ENCODE data around the gene MRFAP1L1. TPM values are rescaled to one million over a fixed set of nuclear protein-coding genes. Genes with fewer than 3 reads are reported as not detected.
A peak's percentile ranks its signal among the peaks of the same experiment; 100 is the strongest.
"Not testable (repeated sequence)": the region's sequence is repeated elsewhere in the genome, so short reads cannot be mapped to it uniquely, and the experiment has no call there.

The MRFAP1L1 gene
- total RNA-seq, 2 experiments from 2014 or later: 81.9 to 83.1 TPM

DNA sequence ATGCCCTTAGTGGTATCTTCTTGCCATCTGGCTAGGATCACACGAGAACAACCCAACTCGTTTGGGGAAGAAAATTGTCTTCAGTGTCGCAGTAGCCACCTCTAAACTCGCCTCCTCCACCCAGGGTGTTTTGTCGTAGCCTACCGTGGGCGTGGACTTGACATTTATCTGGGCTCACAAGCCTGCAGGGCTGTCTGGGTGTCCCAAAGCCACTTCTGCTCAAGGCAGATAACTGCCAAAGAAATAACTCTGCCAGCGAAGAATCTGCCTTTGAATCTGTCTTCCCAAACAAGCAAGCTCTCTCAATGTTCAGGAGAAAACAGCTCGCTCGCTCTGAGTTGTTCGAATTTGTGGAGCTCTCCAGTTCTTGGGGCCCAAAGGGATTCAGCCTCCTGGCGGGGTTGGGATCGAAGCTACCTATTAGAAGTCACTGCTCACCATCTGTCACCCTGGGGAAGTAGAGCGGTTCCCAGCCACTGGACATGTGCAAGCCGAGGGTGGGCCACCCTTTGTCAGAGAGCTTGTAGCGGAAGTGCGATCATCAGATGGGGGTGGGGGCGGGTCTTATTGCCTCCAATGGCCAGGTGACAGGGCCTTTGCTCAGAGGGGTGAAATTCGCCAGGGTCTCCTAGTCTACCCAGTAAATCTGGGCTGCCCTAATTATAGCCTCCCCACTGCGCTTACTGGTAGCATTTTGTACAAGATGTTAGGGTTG lies 21.1 kb upstream of the MRFAP1L1 start:
- Mint-ChIP-seq H3K9me3 (no peaks in the 10 kb centered on the region), H3K27ac (no peak overlapping the region), H3K27me3 (no peaks in the 10 kb centered on the region), H3K36me3 (ENCODE audit: low read depth) (no peaks in the 10 kb centered on the region), H3K4me1 (peaks cover 3% of the 10 kb centered on the region), H3K4me3 (no peak overlapping the region)
- DNase-seq: no peak
- POLR2A ChIA-PET: no interaction called here
- CTCF ChIA-PET: interaction anchor here (3.0 kb wide), 1 partner anchor 143 kb away, joined by 8 read pairs; no protein-coding TSS in a partner anchor

DNA sequence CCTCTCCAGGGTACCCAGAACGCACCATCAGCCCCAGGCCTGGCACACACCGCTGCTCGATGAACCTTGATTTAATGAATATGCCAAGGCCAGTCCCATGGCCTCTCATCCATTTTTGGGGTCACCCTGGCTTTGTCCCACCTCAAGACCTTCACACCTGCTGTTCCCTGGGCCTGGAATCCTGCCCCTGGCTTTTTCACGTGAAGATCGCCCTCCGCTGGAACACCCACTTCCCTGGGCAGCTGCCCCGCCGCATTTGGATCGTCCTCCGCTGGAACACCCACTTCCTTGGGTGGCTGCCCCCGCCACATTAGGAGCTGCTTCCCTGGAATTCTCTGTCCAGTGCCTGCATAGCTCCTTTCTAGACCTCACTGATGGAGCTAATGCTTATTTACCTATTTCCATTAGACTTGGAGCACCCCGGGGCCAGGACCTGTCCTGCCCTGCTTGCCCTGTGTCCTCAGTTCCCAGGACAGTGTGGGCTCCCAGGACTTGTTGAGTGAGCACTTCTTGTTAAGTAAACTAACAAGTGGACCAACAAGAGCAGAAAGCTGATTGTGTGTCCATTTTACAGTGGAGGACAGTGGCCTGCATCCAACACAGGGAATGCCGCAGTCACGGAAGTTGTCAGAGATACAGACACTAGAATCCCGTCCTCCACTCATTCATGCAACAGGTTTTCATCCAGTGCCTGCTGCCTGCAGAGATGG lies 18.8 kb upstream of the MRFAP1L1 start:
- H3K27me3 Mint-ChIP-seq: no peaks in the 10 kb centered on the region
- ChIA-PET POLR2A (no interaction called here), CTCF (interaction anchor here (3.0 kb wide), 1 partner anchor 145 kb away, joined by 8 read pairs; no protein-coding TSS in a partner anchor)
- no peak for DNase-seq
- H3K4me1 Mint-ChIP-seq: peaks cover 3% of the 10 kb centered on the region
- H3K27ac Mint-ChIP-seq: no peak overlapping the region
- no peak overlapping the region for H3K4me3 Mint-ChIP-seq
- H3K9me3 Mint-ChIP-seq: no peaks in the 10 kb centered on the region
- no peaks in the 10 kb centered on the region for H3K36me3 Mint-ChIP-seq (ENCODE audit: low read depth)

DNA sequence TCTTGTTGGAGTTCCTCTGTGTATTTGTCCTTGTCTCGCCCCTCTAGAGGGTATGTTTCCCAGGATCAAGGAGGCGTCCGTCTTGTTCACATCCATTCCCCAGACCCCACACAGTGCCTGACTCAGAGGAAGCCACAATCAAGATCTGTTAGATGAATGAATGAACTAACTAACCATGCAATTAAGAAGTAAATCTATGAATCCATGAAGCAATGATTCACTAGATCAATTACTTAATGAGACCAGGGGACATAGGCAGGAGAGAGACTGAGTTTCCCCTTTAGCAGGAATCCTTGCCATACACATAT lies 18.2 kb upstream of the MRFAP1L1 start:
- H3K4me1 Mint-ChIP-seq: peaks cover 3% of the 10 kb centered on the region
- CTCF ChIA-PET: no interaction called here

DNA sequence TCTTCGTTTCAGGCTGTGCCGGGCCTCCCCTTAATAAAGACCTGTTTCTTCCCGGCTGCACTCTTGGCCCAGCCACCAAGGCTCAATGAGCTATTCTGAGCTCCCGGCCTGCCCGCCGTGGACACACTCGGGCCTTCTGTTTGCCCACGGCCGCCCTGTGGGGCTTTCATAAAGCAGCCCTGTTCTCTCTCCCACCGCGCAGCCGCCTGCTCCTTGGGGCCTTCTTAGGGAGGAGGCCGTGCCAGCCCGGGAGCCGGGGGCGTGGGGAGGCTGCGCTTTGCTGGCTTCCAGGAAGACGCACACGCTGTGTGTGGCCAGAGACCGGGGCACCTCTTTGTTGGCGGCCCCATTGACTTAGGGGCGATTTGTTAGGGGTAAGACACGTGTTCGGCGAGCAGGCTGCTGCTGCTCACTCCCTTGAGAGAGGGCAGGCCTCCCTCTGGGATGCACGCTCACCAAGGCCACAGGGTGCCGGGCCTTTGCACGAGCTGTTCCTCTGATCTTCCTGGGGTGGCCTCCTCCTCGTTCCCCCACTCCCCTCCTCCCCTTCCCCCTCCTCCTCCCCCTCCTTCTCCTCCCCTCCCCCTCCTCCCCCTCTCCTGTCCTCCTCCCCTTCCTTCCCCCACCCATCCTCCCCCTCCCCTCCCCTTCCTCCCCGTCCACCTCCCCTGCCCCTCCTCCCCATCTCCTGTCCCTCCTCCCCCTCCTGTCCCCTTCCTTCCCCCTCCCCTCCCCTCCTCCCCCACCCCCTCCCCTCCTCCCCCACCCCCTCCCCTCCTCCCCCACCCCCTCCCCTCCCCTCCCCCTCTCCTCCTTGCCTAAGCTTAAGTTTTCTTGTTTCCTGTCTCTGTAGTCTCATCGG lies 17.6 kb upstream of the MRFAP1L1 start:
- DNase-seq: no peak
- Mint-ChIP-seq H3K4me3 (no peak overlapping the region), H3K36me3 (ENCODE audit: low read depth) (no peaks in the 10 kb centered on the region), H3K27ac (no peak overlapping the region), H3K9me3 (no peaks in the 10 kb centered on the region), H3K4me1 (peaks cover 3% of the 10 kb centered on the region), H3K27me3 (no peaks in the 10 kb centered on the region)
- ChIA-PET CTCF (no interaction called here), POLR2A (no interaction called here)

More for the DNA sequence above, 18.2 kb upstream of the MRFAP1L1 start:
- Mint-ChIP-seq H3K36me3 (ENCODE audit: low read depth) (no peaks in the 10 kb centered on the region), H3K9me3 (no peaks in the 10 kb centered on the region), H3K4me3 (no peak overlapping the region), H3K27ac (no peak overlapping the region), H3K27me3 (no peaks in the 10 kb centered on the region)
- POLR2A ChIA-PET: no interaction called here
- DNase-seq: no peak

DNA sequence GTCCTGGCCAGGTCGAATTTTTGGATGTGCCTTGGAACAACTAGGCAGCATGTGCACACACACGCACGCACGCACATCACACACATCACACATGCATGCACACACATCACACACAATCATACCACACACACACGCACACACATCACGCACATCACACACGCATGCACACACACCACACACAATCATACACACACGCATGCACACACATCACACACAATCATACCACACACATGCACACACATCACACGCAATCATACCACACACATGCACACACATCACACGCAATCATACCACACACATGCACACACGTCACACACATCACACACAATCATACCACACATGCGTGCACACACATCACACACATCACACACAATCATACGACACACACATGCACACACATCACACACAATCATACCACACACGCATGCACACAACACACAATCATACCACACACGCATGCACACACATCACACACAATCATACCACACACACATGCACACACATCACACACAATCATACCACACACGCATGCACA lies 15.8 kb upstream of the MRFAP1L1 start:
- H3K4me3 Mint-ChIP-seq; POLR2A ChIA-PET; H3K27me3 Mint-ChIP-seq; H3K4me1 Mint-ChIP-seq; DNase-seq; H3K9me3 Mint-ChIP-seq; H3K36me3 Mint-ChIP-seq (ENCODE audit: low read depth); H3K27ac Mint-ChIP-seq: not testable (repeated sequence)
- CTCF ChIA-PET: interaction anchor here (1.2 kb wide), 1 partner anchor 147 kb away, joined by 6 read pairs; no protein-coding TSS in a partner anchor

DNA sequence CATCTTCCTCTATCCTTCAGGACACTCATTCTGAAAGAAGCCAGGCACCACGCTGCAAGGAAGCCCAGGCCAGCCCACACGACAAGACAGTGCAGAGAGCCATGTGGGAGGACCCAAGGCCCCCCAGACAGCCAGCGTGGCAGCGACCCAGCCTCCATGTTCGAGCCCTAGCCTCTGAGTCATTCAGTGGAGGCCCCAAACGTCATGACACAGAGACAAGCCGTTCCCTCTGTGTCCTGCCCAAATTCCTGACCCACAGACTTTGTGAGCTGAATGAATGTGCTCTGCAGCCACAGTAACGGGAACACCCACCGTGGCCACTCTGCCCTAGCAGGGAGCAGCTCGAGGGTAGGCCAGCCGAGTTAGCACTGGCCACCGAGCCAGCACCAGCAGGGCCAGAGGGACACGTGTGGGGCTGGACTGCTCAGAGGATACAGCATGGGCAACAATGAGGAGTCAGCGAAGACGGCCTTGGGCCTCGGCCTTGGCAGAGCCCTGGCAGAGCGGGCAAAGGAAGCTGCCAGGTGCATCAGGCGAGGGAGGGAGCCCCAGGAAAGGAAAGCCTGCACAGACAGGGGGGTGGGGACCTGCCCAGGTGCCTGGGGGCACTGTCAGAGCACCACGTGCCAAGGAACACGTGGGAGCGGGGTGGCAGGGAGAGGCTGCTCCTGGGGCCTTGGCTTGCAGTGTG lies 14.9 kb upstream of the MRFAP1L1 start:
- CTCF ChIA-PET: interaction anchor here (1.2 kb wide), 1 partner anchor 148 kb away, joined by 6 read pairs; no protein-coding TSS in a partner anchor

DNA sequence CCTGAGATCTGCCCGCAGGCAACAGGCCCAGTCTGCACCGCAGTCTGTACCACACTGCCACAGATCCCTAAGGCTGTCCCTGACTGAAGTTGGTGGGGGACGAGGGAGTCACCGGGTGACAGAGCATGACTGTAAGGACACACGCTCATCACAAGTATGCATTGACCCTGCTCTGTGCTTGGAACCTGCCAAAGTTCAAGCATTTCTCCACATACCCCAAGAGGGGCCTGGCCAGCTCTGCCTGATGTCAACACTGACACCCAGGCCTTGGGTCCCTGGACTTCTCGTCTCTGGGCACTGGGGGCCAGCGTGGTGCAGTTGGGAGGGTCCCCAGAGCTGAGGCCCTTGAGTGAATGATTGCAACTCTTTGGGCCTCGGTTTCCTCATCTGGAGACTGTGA lies 14.2 kb upstream of the MRFAP1L1 start:
- Mint-ChIP-seq H3K27me3 (no peaks in the 10 kb centered on the region), H3K9me3 (no peaks in the 10 kb centered on the region), H3K36me3 (ENCODE audit: low read depth) (peaks cover 2% of the 10 kb centered on the region), H3K4me1 (peaks cover 14% of the 10 kb centered on the region), H3K27ac (no peak overlapping the region), H3K4me3 (no peak overlapping the region)
- ChIA-PET CTCF (no interaction called here), POLR2A (no interaction called here)
- DNase-seq: no peak

More for the DNA sequence above, 14.9 kb upstream of the MRFAP1L1 start:
- no peak for DNase-seq
- POLR2A ChIA-PET: no interaction called here
- Mint-ChIP-seq H3K9me3 (no peaks in the 10 kb centered on the region), H3K36me3 (ENCODE audit: low read depth) (no peaks in the 10 kb centered on the region), H3K27me3 (no peaks in the 10 kb centered on the region), H3K4me1 (peaks cover 8% of the 10 kb centered on the region), H3K4me3 (no peak overlapping the region), H3K27ac (no peak overlapping the region)

DNA sequence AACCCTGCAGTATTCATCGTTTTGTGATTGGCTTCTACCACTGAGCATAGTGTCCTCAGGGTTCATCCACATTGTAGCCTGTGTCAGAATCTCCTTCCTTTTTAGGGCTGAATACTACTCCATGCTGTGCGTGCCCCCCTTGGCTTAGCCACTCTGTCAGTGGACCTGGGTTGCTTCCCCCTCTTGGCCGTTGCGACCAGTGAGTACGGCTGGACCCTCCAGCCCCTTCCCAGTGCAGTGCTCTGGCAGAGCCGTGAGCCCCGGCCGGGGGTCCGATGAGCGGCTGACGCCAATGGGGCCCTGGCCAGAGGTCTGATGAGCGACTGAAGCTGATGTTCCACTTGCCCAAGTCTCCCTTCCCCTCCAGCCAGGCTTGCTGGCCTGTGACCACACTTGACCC lies 13.2 kb upstream of the MRFAP1L1 start:
- H3K27me3 Mint-ChIP-seq: no peaks in the 10 kb centered on the region
- no peak overlapping the region for H3K27ac Mint-ChIP-seq
- ChIA-PET POLR2A (no interaction called here), CTCF (no interaction called here)
- peaks cover 20% of the 10 kb centered on the region for H3K4me1 Mint-ChIP-seq
- H3K4me3 Mint-ChIP-seq: no peak overlapping the region
- no peaks in the 10 kb centered on the region for H3K9me3 Mint-ChIP-seq
- peaks cover 8% of the 10 kb centered on the region for H3K36me3 Mint-ChIP-seq (ENCODE audit: low read depth)
- DNase-seq: no peak

DNA sequence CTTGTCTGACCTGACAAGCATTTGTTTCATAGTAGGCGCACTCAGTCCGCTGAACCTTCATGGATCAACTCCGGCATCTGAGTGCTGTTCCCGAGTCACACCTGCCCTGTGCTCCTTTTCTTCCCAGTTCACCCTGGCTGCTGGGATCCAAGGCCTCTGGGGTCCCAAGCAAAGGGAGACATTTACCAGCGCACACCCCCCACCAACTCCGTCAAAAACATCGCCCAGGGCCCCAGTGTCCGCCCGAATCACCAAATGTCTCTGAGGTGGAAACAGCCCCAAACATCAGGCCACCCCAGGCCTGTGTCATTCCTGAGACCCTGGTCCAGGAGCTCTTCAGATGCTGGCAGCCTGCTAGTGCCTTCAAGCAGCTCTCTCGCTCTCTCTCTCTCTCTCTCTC lies 11.5 kb upstream of the MRFAP1L1 start:
- no peaks in the 10 kb centered on the region for H3K9me3 Mint-ChIP-seq
- H3K4me1 Mint-ChIP-seq: peaks cover 24% of the 10 kb centered on the region
- ChIA-PET POLR2A (interaction anchor here (2.6 kb wide), 1 partner anchor 153 kb away, joined by 17 read pairs; no protein-coding TSS in a partner anchor), CTCF (interaction anchor here (0.8 to 5.6 kb wide), 4 partner anchors 47 to 348 kb away, joined by 3 to 74 read pairs (median 8); a partner anchor contains a TSS)
- H3K4me3 Mint-ChIP-seq: no peak overlapping the region
- peaks cover 10% of the 10 kb centered on the region for H3K36me3 Mint-ChIP-seq (ENCODE audit: low read depth)
- DNase-seq: no peak
- no peak overlapping the region for H3K27ac Mint-ChIP-seq
- H3K27me3 Mint-ChIP-seq: no peaks in the 10 kb centered on the region

DNA sequence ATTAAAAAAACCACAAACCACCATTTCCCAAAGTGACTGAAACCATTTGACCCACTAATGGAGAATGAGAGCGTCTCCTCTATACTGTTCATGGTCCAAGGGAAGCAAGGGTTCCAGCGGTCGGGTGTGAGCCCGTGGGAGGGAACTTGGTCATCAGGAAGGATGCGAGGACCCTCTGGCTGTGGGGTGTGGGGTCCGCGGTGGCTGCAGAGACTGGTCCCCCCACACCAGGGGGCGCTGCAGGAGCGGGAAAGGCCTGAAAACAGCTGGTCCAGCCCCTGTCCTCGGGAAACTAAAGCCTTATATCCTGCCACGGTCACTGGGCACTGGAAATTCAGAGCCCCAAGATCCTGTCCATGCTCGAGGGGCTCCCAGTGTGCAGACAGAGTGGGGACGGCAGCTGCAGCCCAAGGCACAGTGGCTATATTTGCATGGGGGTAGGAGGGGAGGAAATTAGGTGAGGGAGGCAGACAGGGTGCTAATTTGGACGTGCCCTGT lies 10.6 kb upstream of the MRFAP1L1 start:
- peak; percentile 80 for DNase-seq
- CTCF ChIA-PET: interaction anchor here (0.7 to 5.6 kb wide), 25 partner anchors 10 to 350 kb away, joined by 3 to 145 read pairs (median 4); partner anchors contain the start of genes GRPEL1, MRFAP1 and MRFAP1L1
- H3K27ac Mint-ChIP-seq: no peak overlapping the region
- no peaks in the 10 kb centered on the region for H3K9me3 Mint-ChIP-seq
- H3K36me3 Mint-ChIP-seq (ENCODE audit: low read depth): peaks cover 14% of the 10 kb centered on the region
- no peaks in the 10 kb centered on the region for H3K27me3 Mint-ChIP-seq
- no peak overlapping the region for H3K4me3 Mint-ChIP-seq
- POLR2A ChIA-PET: interaction anchor here (0.7 to 6.7 kb wide), 7 partner anchors 10 to 350 kb away, joined by 3 to 84 read pairs (median 3); partner anchors contain the start of genes GRPEL1, MRFAP1 and MRFAP1L1
- H3K4me1 Mint-ChIP-seq: peaks cover 30% of the 10 kb centered on the region

DNA sequence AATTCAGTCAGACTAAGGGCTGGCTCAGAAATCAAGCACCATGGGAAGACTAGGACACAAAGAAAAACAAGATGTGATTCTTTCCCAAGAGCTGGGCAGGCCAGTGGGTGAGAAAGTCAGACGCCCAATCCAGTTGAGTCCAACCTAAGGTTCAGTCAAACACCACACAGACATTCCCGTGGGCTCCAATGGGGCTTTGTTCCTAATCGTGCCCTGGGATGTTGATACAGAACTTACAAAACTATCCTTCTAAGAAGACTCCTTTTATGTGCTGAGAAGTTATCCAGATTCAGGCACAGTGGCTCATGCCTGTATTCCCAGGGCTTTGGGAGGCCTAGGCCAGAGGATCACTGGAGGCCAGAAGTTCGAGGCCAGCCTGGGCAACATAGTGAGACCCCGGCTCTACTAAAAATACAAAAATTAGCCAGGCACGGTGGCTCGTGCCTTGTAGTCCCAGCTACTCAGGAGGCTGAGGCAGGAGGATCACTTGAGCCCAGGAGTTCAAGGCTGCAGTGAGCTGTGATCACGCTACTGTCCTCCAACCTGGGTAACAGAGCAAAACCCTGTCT lies 10.0 kb upstream of the MRFAP1L1 start:
- no peak for DNase-seq
- no peaks in the 10 kb centered on the region for H3K27me3 Mint-ChIP-seq
- peaks cover 14% of the 10 kb centered on the region for H3K36me3 Mint-ChIP-seq (ENCODE audit: low read depth)
- no peak overlapping the region for H3K4me3 Mint-ChIP-seq
- peaks cover 33% of the 10 kb centered on the region for H3K4me1 Mint-ChIP-seq
- H3K9me3 Mint-ChIP-seq: no peaks in the 10 kb centered on the region
- CTCF ChIA-PET: interaction anchor here (0.7 to 5.6 kb wide), 20 partner anchors 29 to 351 kb away, joined by 3 to 145 read pairs (median 4); partner anchors contain the start of genes GRPEL1 and MRFAP1
- no peak overlapping the region for H3K27ac Mint-ChIP-seq
- POLR2A ChIA-PET: interaction anchor here (1.0 to 6.7 kb wide), 6 partner anchors 10 to 348 kb away, joined by 3 to 84 read pairs (median 4); partner anchors contain the start of genes GRPEL1, MRFAP1 and MRFAP1L1
